Measurements from ENCODE around the gene FUBP1.

GRCh38 chr1:78003882-78004718, 25.2 kb upstream of the FUBP1 start:
- TF ChIP-seq EZH2phosphoT487 (IDR thresholded peaks at IDR 0.05; ENCODE audit: borderline replicate concordance, low read depth, low read length) (no peak), CTCF (conservative IDR thresholded peaks at IDR 0.05; ENCODE audit: low read length) (no peak)

Data from OCI-LY7 (cell line).